H1 (cell line): ENCODE data around the gene C3orf18. TPM values are rescaled to one million over a fixed set of nuclear protein-coding genes. Genes with fewer than 3 reads are reported as not detected.

Source experiments
- CTCF ChIA-PET: fragments of 300-600 bp; sonication (Branson Sonifier 250); formaldehyde crosslinking; loops from one replicate; lab custom pipeline; 2021; ENCODE audit not compliant: partially characterized antibody; lab: Charles Lee
- POLR2A ChIA-PET: fragments of 300-600 bp; sonication (Branson Sonifier 250); formaldehyde crosslinking; loops from one replicate; lab custom pipeline; 2021; ENCODE audit warnings: inconsistent platforms; ENCODE audit not compliant: partially characterized antibody; lab: Charles Lee
- DNase-seq, 2 experiments: peaks; one replicate each; pipeline versions ENCODE4 v3.0.0 to v3.0.0-alpha.2; 2010 to 2022; ENCODE audit warnings: low spot score in 2 of 2, low read depth in 1 of 2, mixed read lengths in 1 of 2
- FAIRE-seq: peaks from 2 replicates; lab custom pipeline; 2011; peaks lifted over from hg19 to GRCh38; lab: Jason Lieb, UNC
- H2AFZ ChIP-seq: 2 replicates; pipeline ENCODE4 v1.8.1; 2012; ENCODE audit warnings: low read length, inconsistent platforms
- H2AK5ac ChIP-seq: 2 replicates; pipeline ENCODE4 v1.6.1; 2013; ENCODE audit warnings: low read depth, low read length
- H2BK120ac ChIP-seq: replicated peaks from 2 replicates; pipeline ENCODE3; 2013; ENCODE audit warnings: low read depth, low read length, inconsistent platforms
- H2BK12ac ChIP-seq: 2 replicates; pipeline ENCODE4 v1.6.1; 2013; ENCODE audit warnings: low read depth, low read length
- H2BK15ac ChIP-seq: 2 replicates; pipeline ENCODE4 v1.6.1; 2013; ENCODE audit warnings: low read length
- H2BK20ac ChIP-seq: 2 replicates; pipeline ENCODE4 v1.6.1; 2013; ENCODE audit warnings: low read length
- H2BK5ac ChIP-seq: 2 replicates; pipeline ENCODE4 v1.6.1; 2013; ENCODE audit warnings: low read depth, low read length
- H3K14ac ChIP-seq: 2 replicates; pipeline ENCODE4 v1.6.1; 2013; ENCODE audit warnings: inconsistent platforms; ENCODE audit not compliant: insufficient read length
- H3K18ac ChIP-seq: 2 replicates; pipeline ENCODE4 v1.6.1; 2013; ENCODE audit warnings: low read length; ENCODE audit errors: extremely low read depth
- H3K23ac ChIP-seq: 2 replicates; pipeline ENCODE4 v1.6.1; 2013; ENCODE audit warnings: inconsistent platforms; ENCODE audit not compliant: insufficient read length
- H3K23me2 ChIP-seq: 2 replicates; pipeline ENCODE4 v1.6.1; 2013; ENCODE audit warnings: low read depth, low read length
- H3K27ac ChIP-seq: 2 replicates; pipeline ENCODE4 v1.6.1; 2011; ENCODE audit warnings: low read depth, low read length, inconsistent platforms
- H3K27me3 ChIP-seq, 4 experiments: replicated peaks in 1 of 4; 1 replicate in 1 of 4; 2 replicates in 3 of 4; pipeline versions ENCODE4 v1.6.1 to v1.8.1; 2011 to 2013; ENCODE audit warnings: low read length in 3 of 4, mild to moderate bottlenecking in 3 of 4, inconsistent platforms in 2 of 4, mixed read lengths in 2 of 4, moderate library complexity in 1 of 4; ENCODE audit not compliant: control insufficient read depth in 3 of 4, insufficient read depth in 3 of 4; ENCODE audit errors: extremely low read depth in 1 of 4
- H3K36me3 ChIP-seq, 4 experiments: 2 replicates each; pipeline versions ENCODE4 v1.6.1 to v1.8.1; 2011 to 2013; ENCODE audit warnings: mild to moderate bottlenecking in 4 of 4, low read length in 3 of 4, moderate library complexity in 2 of 4, control low read depth in 1 of 4, inconsistent platforms in 1 of 4; ENCODE audit not compliant: insufficient read depth in 4 of 4, control insufficient read depth in 2 of 4
- H3K4ac ChIP-seq: replicated peaks from 2 replicates; pipeline ENCODE3; 2013; ENCODE audit warnings: low read length, low read depth, mixed read lengths, inconsistent platforms; ENCODE audit not compliant: insufficient read length
- H3K4me1 ChIP-seq, 4 experiments: replicated peaks in 1 of 4; 1 replicate in 1 of 4; 2 replicates in 3 of 4; pipeline versions ENCODE4 v1.6.1 to v1.8.1; 2011 to 2013; ENCODE audit warnings: low read length in 3 of 4, inconsistent platforms in 2 of 4, mixed read lengths in 1 of 4; ENCODE audit not compliant: insufficient read depth in 4 of 4, control insufficient read depth in 3 of 4
- H3K4me2 ChIP-seq, 2 experiments: 2 replicates each; pipeline versions ENCODE4 v1.6.1 to v1.8.1; 2011 to 2013; ENCODE audit warnings: low read depth in 2 of 2, low read length in 2 of 2, control low read depth in 1 of 2, inconsistent platforms in 1 of 2, mild to moderate bottlenecking in 1 of 2; ENCODE audit not compliant: insufficient read depth in 1 of 2
- H3K4me3 ChIP-seq, 4 experiments: fragments of 200-600, 300-600 bp in 1 of 4; sonication (generic), shearing (Covaris generic), sonication (Bioruptor Twin) in 1 of 4; 2 replicates each; pipeline versions ENCODE4 v1.5.1 to v1.8.1; 2011 to 2016; ENCODE audit warnings: low read length in 4 of 4, low read depth in 3 of 4, control low read depth in 2 of 4, inconsistent platforms in 2 of 4, mild to moderate bottlenecking in 2 of 4, mixed read lengths in 1 of 4, moderate library complexity in 1 of 4; ENCODE audit not compliant: insufficient read depth in 2 of 4; ENCODE audit errors: extremely low read depth in 1 of 4
- H3K56ac ChIP-seq: replicated peaks from 2 replicates; pipeline ENCODE3; 2013; ENCODE audit warnings: low read depth, mild to moderate bottlenecking, mixed read lengths, low read length, inconsistent platforms; ENCODE audit not compliant: insufficient read length
- H3K79me1 ChIP-seq: 2 replicates; pipeline ENCODE4 v1.6.1; 2013; ENCODE audit warnings: low read depth, low read length, control low read depth
- H3K79me2 ChIP-seq, 2 experiments: 2 replicates each; pipeline versions ENCODE4 v1.6.1 to v1.8.1; 2012 to 2013; ENCODE audit warnings: low read length in 2 of 2, mild to moderate bottlenecking in 2 of 2, inconsistent platforms in 1 of 2; ENCODE audit not compliant: insufficient read depth in 2 of 2, control insufficient read depth in 1 of 2
- H3K9ac ChIP-seq, 4 experiments: replicated peaks in 1 of 4; 1 replicate in 1 of 4; 2 replicates in 3 of 4; pipeline versions ENCODE4 v1.6.1 to v1.8.1; 2011 to 2013; ENCODE audit warnings: low read depth in 3 of 4, low read length in 3 of 4, control low read depth in 2 of 4, mild to moderate bottlenecking in 2 of 4, moderate library complexity in 2 of 4, inconsistent platforms in 1 of 4; ENCODE audit errors: extremely low read depth in 1 of 4
- H3K9me3 ChIP-seq, 2 experiments: 2 replicates each; pipeline versions ENCODE4 v1.6.1 to v1.8.1; 2012 to 2013; ENCODE audit warnings: mild to moderate bottlenecking in 2 of 2, moderate library complexity in 2 of 2, control low read depth in 1 of 2, inconsistent platforms in 1 of 2, low read depth in 1 of 2, low read length in 1 of 2, mixed read lengths in 1 of 2; ENCODE audit not compliant: insufficient read depth in 2 of 2
- H4K20me1 ChIP-seq, 2 experiments: replicated peaks in 1 of 2; 2 replicates each; pipeline versions ENCODE3 to v1.8.1; 2011 to 2013; ENCODE audit warnings: inconsistent platforms in 2 of 2, low read length in 2 of 2, mild to moderate bottlenecking in 1 of 2; ENCODE audit not compliant: insufficient read depth in 2 of 2, control insufficient read depth in 1 of 2
- H4K5ac ChIP-seq: 2 replicates; pipeline ENCODE4 v1.6.1; 2013; ENCODE audit warnings: low read length, low read depth, mixed read lengths, inconsistent platforms; ENCODE audit not compliant: insufficient read length
- H4K8ac ChIP-seq: 2 replicates; pipeline ENCODE4 v1.8.0; 2013; ENCODE audit warnings: mild to moderate bottlenecking, moderate library complexity, low read length, inconsistent platforms; ENCODE audit not compliant: insufficient read depth; ENCODE audit errors: extremely low read depth
- H4K91ac ChIP-seq: replicated peaks from 2 replicates; pipeline ENCODE3; 2013; ENCODE audit warnings: low read length, mixed read lengths, inconsistent platforms; ENCODE audit not compliant: insufficient read length
- CBX5 ChIP-seq: fragments of 300-800, 300-1000 bp; sonication (generic); IDR thresholded peaks from 2 replicates; pipeline ENCODE4 v1.7.1; 2016; ENCODE audit warnings: antibody characterized with exemption, low read length, low read depth
- HDAC2 ChIP-seq, 2 experiments: fragments of 300-600 bp in 1 of 2; sonication (generic) in 1 of 2; IDR thresholded peaks; 2 replicates each; pipeline ENCODE4 v1.6.1; 2011 to 2012; ENCODE audit warnings: low read depth in 2 of 2, low read length in 2 of 2, mild to moderate bottlenecking in 2 of 2, moderate library complexity in 2 of 2, borderline replicate concordance in 1 of 2, inconsistent platforms in 1 of 2
- NANOG ChIP-seq: IDR thresholded peaks from 2 replicates; pipeline ENCODE4 v1.6.1; 2011; ENCODE audit warnings: low read length, low read depth, mild to moderate bottlenecking, inconsistent platforms; ENCODE audit not compliant: insufficient read depth, poor library complexity, severe bottlenecking
- ZNF274 ChIP-seq: IDR thresholded peaks from 2 replicates; pipeline ENCODE4 v1.7.0; 2012; ENCODE audit warnings: low read length, borderline replicate concordance; ENCODE audit errors: extremely low read depth
- WGBS, 2 experiments: shearing (Covaris generic) in 1 of 2; methylation state at CpG; one replicate each; pipeline versions ENCODE4 v1.1.6 to v1.1.7; 2013 to 2015; ENCODE audit warnings: low lambda C conversion rate in 2 of 2, mixed read lengths in 2 of 2, inconsistent platforms in 1 of 2, low coverage in 1 of 2, missing lambda C conversion rate in 1 of 2; ENCODE audit not compliant: insufficient replicate concordance in 2 of 2, insufficient coverage in 1 of 2, insufficient read length in 1 of 2; ENCODE audit errors: extremely low coverage in 1 of 2, missing lambda C conversion rate in 1 of 2; 5-methylcytosine and 5-hydroxymethylcytosine counted together
- polyA plus RNA-seq, 7 experiments: library from polyadenylated mRNA; depleted of rRNA in 3 of 7; stranded (reverse) in 5 of 7; unstranded in 2 of 7; fragments of >200 nt in 5 of 7; fragments of 200-250 nt in 2 of 7; gene quantifications; 1 replicate in 5 of 7; 2 replicates in 1 of 7; 4 replicates in 1 of 7; pipeline versions ENCODE4 v1.2.1 to v1.2.3, GENCODE V29; 2011 to 2013; ENCODE audit warnings: missing spikeins in 2 of 7, mixed read lengths in 2 of 7
- total RNA-seq: library from RNA; stranded (reverse); fragmentation: NEBNext Ultra II Directional; extraction: Animal tissue kit (Norgen Biotek cat#: 25700); gene quantifications from 2 replicates; pipeline ENCODE4 v1.2.1, GENCODE V29; 2021

Gene C3orf18
- total and polyA plus RNA-seq, 2 of the 8 experiments (the other 6 are each of a cell fraction or from before 2014, with no cell fraction given) = 7.5 to 15.0 TPM

- H3K9me3 ChIP-seq = no peaks in the 10 kb centered on the region
- H3K79me1 ChIP-seq = no peaks in the 10 kb centered on the region
- H3K56ac ChIP-seq = no peak overlapping the region
- no peak for DNase-seq
- H3K36me3 ChIP-seq = no peaks in the 10 kb centered on the region
- no peak overlapping the region for H3K23ac ChIP-seq
- H2BK12ac ChIP-seq = no peak overlapping the region
- H4K20me1 ChIP-seq = no peaks in the 10 kb centered on the region
- peaks cover 11% of the 10 kb centered on the region; the same call in 1 of the 2 replicates for H3K23me2 ChIP-seq
- no peak overlapping the region for H4K8ac ChIP-seq
- H3K18ac ChIP-seq = no peak overlapping the region
- no peak overlapping the region for H3K4ac ChIP-seq
- H2AFZ ChIP-seq = no peak overlapping the region
- no peak overlapping the region for H3K4me3 ChIP-seq
- TF ChIP-seq CBX5 = no peak
- TF ChIP-seq NANOG = no peak
- TF ChIP-seq ZNF274 = no peak
- no peak for TF ChIP-seq HDAC2 (IDR thresholded peaks at IDR 0.05; ENCODE audit: borderline replicate concordance in 1 of 2, low read depth in 2 of 2, low read length in 2 of 2)
- TF ChIP-seq, all 59 proteins: peak for 0
- 85% methylated on average over 1 of the region's 1 CpG; no CpG with 5 or more reads in 1 of the 2 experiments for WGBS, 2 experiments
- Histone ChIP-seq H3K9ac (no peak overlapping the region), H3K27ac (no peak overlapping the region), H3K4me1 (peaks cover 0 to 6% (median 4%) of the 10 kb centered on the region in 4 experiments; a peak in 5 of 7 replicates), H2BK20ac (no peak overlapping the region), H3K79me2 (no peaks in the 10 kb centered on the region), H3K4me2 (no peak overlapping the region), H4K5ac (no peak overlapping the region), H2BK120ac (no peak overlapping the region), H4K91ac (no peak overlapping the region), H3K27me3 (peaks cover 0 to 13% (median 5%) of the 10 kb centered on the region in 4 experiments; a peak in 4 of 7 replicates), H2BK15ac (no peak overlapping the region), H2BK5ac (no peak overlapping the region), H2AK5ac (no peak overlapping the region), H3K14ac (no peak overlapping the region)
- POLR2A ChIA-PET = interaction anchor here (1.8 kb wide), 1 partner anchor 227 kb away, joined by 5 read pairs; no protein-coding TSS in a partner anchor
- CTCF ChIA-PET = interaction anchor here (1.0 to 46.5 kb wide), 5 partner anchors 8 to 192 kb away, joined by 3 to 863 read pairs (median 3); partner anchors contain the start of genes CISH and MAPKAPK3
- no peak for FAIRE-seq
Observed at GRCh38 chr3:50564321-50564720, 3.2 kb downstream of the C3orf18 start.
